Activated T-cell treated with anti-CD3 and anti-CD28 coated beads for 24 hours (primary cell): ENCODE results near the gene PRDM16.

ENCODE experiments used
- DNase-seq: peaks from one replicate; pipeline ENCODE4 v3.0.0-alpha.2; 2020; ENCODE audit warnings: low read depth

Gene PRDM16

DNA sequence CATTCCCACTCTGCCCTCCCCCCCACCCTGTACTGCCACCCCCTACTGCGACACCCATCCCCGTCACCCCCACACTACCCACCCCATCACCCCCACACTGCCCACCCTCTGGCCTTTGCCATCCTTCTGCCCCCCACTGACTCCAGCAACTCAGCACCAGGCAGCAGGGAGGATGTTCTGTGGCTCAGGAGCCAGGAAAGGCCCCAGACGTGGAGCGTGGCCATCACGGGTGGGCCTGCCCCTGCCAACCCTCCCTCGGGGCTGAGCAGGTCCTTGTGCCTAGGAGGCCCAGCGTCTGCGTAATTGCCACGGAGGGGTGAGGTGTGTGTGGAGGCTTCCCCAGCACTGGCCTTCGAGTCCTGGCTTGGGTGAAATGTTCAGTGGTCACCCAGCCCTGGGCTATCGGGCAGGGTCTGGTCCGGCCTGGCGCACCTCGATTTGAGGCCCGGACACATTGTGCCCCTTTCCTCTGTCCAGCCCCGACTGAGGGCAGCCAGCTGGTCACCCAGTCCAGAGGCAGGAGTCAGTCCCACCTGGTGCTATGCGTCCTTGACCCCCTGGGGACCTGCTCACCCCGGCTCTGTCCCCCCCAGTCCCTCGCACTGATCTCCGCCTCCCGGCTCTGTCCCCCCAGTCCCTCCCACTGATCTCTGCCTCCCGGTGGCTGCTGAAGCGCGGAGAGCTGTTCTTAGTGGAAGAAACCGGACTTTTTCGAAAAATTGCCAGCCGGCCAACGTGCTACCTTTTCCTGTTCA lies 408.4 kb downstream of the PRDM16 start:
- DNase-seq = no peak

DNA sequence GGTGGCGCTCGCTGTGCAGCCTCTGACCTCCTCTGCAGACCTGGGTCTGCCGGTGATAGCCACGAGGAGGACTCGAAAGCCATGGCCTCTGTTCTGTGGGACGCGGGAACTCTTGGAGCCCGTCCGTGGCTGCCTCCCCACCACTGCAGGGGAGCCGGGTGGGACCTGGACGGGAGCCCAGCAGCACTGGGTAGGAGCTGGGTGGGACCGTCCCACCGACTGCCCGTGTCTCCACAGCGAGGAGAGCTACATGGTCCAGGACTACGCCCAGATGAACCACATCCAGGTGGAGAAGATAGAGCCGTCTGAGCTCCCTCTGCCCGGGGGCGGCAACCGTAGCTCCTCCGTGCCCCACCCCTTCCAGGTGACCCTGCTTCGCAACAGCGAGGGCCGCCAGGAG lies 409.2 kb downstream of the PRDM16 start:
- no peak for DNase-seq

DNA sequence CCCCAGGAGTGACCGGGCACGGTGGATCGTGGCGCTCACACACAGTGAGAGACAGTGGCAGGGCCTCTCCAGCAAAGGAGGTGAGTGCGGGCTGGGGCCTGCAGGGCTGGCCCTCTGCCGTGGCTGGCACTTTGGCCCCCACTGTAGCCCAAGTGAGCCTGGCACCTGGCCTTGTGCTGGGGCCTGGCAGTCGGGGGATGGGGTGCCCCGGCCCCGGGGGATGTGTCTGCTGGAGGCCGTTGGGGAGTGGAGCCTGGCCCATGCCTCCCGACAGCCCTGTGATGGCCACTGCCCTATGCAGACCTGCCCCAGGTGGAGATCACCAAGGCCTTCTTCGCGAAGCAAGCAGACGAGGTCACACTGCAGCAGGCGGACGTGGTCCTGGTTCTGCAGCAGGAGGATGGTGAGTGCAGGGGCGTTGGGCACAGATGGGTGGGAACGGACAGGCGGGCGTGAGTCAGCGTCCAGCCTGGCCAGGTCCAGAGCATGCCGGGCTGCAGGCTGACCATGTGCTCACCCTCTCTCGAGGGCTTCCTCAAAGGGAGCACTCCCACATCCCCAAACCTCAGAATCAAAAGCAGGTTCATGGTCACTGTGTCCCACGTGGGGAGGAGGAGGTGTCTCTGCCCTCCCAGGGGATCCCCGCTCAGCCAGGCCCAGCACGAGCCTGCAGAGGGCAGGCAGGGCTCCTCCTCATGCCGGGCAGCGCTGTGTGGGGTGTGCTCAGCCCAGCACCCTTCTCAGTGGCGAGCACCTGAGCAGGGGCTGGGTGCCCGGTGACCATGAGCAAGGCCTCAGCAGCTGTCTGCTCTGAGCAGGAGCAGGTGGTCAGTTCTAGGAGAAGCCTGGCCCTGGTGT lies 410.7 kb downstream of the PRDM16 start:
- no peak for DNase-seq

DNA sequence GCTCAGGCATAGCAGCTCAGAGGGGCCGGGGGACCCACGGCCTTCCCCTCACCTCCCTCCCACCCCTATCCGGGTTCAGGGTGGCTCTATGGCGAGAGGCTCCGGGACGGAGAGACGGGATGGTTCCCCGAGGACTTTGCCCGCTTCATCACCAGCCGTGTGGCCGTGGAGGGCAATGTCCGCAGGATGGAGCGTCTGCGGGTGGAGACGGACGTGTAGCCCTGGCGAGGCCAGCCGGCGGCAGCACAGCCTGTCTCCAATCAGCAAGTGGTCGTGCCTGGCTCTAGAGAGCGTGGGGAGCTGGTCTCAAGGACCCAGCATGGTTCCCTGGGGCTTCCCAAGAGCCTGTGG lies 411.3 kb downstream of the PRDM16 start:
- no peak for DNase-seq

DNA sequence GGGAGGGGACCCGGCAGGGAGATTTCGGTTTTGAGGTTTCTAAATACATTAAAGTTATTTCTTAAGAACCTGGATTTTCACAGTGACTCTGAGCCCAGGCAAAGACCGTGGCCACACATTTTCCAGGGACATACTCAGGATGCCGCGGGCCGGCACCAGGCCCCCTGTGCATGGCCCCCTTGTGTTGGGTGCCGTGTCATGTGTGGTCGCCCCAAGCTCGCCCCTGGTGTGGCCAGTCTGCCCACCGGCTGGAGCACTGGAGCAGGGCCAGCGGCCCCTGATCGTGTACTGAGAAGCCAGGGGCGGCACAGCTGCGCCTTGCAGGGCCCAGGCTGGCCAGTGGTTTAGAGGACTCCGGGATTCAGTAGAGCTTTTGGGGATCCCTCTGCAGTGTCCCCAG lies 412.0 kb downstream of the PRDM16 start:
- DNase-seq = no peak

DNA sequence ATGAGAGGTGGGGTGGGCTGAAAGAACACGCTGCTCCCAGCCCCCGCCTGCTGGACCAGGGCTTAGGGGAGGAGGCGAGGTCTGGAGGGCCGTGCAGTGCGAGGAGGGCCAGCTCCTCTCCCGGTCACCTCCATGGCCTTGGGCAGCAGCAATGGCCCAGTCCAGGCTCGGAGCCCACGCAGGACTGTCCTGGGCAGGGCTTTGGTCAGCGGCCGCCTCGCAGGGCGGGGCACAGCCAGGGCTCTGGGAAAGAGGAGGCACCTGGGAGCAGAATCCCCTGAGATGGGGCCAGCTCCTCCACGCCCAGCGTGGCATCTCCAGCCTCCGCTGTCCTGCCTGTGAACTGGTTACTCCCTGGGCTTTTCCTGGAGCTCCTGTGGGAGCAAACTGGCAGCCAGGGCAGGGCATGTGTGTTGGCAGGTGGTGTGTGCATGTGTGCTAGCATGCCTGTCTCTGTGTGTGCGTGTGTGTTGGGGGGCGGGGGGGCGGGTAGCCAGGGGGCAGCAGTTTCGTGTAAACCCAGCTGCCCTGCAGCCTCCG lies 412.9 kb downstream of the PRDM16 start:
- DNase-seq = no peak

DNA sequence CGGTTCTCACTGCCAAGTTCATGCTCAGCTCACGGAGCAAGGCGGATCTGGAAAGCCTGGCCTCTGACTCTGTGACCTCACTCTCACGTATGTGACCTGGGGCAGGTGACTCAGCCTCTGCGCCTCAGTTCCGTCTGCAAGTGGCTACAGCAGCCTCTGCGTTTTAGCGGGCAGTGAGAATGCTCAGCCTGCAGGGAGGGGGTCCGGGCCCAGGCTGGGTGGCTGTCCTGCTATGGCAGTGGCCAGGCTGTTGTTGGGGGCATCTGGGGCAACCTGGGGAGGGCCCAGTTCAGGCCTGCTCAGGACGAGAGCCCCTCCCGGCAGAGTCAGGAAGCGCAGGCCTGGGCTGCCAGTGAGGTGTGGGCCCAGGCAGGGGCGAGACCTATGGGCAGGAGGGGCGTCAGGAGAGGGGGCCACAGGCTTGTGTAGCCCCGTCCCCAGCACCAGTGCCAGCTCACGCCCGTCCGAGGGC lies 413.4 kb downstream of the PRDM16 start:
- DNase-seq = no peak

DNA sequence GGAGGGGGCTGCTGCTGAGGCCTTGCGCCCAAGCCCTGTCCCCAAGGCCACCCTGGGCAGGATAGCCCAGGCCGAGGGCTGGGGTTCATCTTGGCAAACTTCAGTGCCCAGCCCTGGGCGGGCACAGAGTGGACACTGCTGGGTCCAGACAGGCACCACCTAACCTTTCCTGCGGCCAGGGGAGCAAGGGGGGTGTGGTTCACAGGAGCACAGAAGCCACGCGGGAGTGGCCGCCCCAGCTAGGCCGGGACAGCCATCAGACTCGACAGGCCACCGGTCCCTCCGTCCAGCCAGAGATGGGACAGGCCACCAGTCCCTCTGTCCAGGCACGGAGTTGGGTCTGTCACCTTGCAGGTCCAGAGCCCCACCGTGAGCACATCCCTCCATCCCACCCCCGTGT lies 414.4 kb downstream of the PRDM16 start:
- DNase-seq = no peak

DNA sequence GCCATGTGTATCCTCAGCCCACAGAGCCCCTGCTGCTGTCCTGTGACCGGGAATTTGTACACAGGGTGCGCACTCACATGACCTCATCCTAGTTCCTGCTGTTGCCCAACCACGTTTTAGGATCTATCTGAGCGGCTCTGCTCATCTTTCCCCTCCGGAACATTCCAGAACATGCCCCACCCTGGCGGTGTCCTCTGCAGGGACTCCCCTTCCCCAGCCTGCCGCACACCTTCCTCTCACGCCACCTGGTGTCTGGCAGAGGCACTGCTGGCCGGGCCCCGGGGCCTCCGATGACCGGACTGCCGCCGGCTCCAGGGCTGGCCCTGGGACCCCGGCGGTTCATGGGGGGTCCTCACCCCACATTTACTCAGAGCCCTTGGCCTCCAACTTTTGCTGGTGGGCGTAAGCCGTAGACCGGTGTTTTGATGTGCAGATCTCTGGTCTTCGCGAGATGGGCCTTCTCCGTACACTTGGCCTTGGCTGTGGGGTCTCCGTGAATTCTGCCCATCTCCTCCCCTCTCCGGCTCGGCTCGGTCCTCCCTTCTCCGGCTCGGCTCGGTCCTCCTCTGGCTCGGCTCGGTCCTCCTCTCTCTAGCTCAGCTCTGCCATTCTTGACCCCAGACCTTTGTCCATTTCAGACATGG lies 414.9 kb downstream of the PRDM16 start:
- peak; percentile 11 for DNase-seq

DNA sequence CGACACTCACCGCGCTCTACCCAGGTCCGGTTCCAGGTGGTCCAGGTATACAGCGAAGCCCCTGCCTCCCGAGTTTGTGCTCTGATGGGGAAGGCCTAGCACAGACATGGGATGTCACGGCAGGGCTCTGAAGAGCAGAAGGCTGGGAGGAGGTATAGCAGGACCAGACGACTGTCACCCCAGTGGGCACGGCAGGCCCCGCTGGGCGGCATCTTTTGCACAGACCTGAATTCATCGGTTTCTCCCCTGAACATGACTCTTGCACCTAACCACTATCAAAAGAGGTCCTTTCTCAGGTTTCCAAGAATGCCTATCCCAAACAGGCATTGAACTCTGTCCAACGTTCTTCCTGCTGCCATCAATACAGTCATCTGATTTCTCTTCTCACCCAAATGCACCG lies 416.0 kb downstream of the PRDM16 start:
- DNase-seq = no peak
